ENCODE results near the gene RMC1.

- no peak for TF ChIP-seq EZH2 (IDR thresholded peaks at IDR 0.05; ENCODE audit: insufficient read depth, low read length)
- no peak for TF ChIP-seq CTCF (IDR thresholded peaks at IDR 0.05; ENCODE audit: insufficient read depth, low read depth, low read length)
Measured at GRCh38 chr18:23572570-23572969, 69.3 kb downstream of the RMC1 start.

Measured in astrocyte (in vitro differentiated cells and primary cell).